ENCODE results near the gene ZDHHC3.

ZDHHC3 gene

GRCh38 chr3:44896440-44896839, 79.5 kb downstream of the ZDHHC3 start:
- no peaks in the 10 kb centered on the region for H3F3A ChIP-seq (ENCODE audit: control insufficient read depth, insufficient read depth)
- H3K4me1 ChIP-seq (ENCODE audit: control insufficient read depth, low read length), result peaks cover 4% of the 10 kb centered on the region; the same call in 1 of the 2 replicates
- H3K4me3 ChIP-seq (ENCODE audit: low read length), result no peak overlapping the region
- no peaks in the 10 kb centered on the region for H3K36me3 ChIP-seq (ENCODE audit: control insufficient read depth, low read length)
- no peak overlapping the region for H3K27ac ChIP-seq (ENCODE audit: low read depth, low read length)
- no peaks in the 10 kb centered on the region for H4K20me1 ChIP-seq (ENCODE audit: control insufficient read depth, insufficient read depth, low read depth, low read length)
- no peaks in the 10 kb centered on the region for H3K27me3 ChIP-seq (ENCODE audit: control insufficient read depth, low read length)
- H3K9me3 ChIP-seq (ENCODE audit: control insufficient read depth, insufficient read depth, low read length), result no peaks in the 10 kb centered on the region
- no peak overlapping the region for H3K4me2 ChIP-seq (ENCODE audit: low read length)
- no peaks in the 10 kb centered on the region for H3K9me2 ChIP-seq (replicated peaks; ENCODE audit: control insufficient read depth, low read length)
- TF ChIP-seq CTCF (IDR thresholded peaks at IDR 0.05; ENCODE audit: low read depth, low read length, poor library complexity, severe bottlenecking), result no peak
- no peak for TF ChIP-seq EZH2phosphoT487 (IDR thresholded peaks at IDR 0.05; ENCODE audit: borderline replicate concordance, low read length)
- no peaks in the 10 kb centered on the region for H3K79me2 ChIP-seq (ENCODE audit: control insufficient read depth, low read length)

GRCh38 chr3:44894485-44894884, 81.5 kb downstream of the ZDHHC3 start:
- no peaks in the 10 kb centered on the region for H3F3A ChIP-seq (ENCODE audit: control insufficient read depth, insufficient read depth)
- no peak overlapping the region for H3K4me3 ChIP-seq (ENCODE audit: low read length)
- no peaks in the 10 kb centered on the region for H3K36me3 ChIP-seq (ENCODE audit: control insufficient read depth, low read length)
- H3K9me2 ChIP-seq (replicated peaks; ENCODE audit: control insufficient read depth, low read length), result no peaks in the 10 kb centered on the region
- no peaks in the 10 kb centered on the region for H4K20me1 ChIP-seq (ENCODE audit: control insufficient read depth, insufficient read depth, low read depth, low read length)
- TF ChIP-seq EZH2phosphoT487 (IDR thresholded peaks at IDR 0.05; ENCODE audit: borderline replicate concordance, low read length) (no peak), CTCF (IDR thresholded peaks at IDR 0.05; ENCODE audit: low read depth, low read length, poor library complexity, severe bottlenecking) (no peak)
- H3K4me2 ChIP-seq (ENCODE audit: low read length), result no peak overlapping the region
- H3K9me3 ChIP-seq (ENCODE audit: control insufficient read depth, insufficient read depth, low read length), result no peaks in the 10 kb centered on the region
- H3K27ac ChIP-seq (ENCODE audit: low read depth, low read length), result no peak overlapping the region
- H3K27me3 ChIP-seq (ENCODE audit: control insufficient read depth, low read length), result no peaks in the 10 kb centered on the region
- H3K4me1 ChIP-seq (ENCODE audit: control insufficient read depth, low read length), result peaks cover 4% of the 10 kb centered on the region; the same call in 1 of the 2 replicates
- H3K79me2 ChIP-seq (ENCODE audit: control insufficient read depth, low read length), result no peaks in the 10 kb centered on the region

GRCh38 chr3:44893097-44893496, 82.9 kb downstream of the ZDHHC3 start:
- Histone ChIP-seq H3K4me1 (ENCODE audit: control insufficient read depth, low read length) (peaks cover 4% of the 10 kb centered on the region; the same call in 1 of the 2 replicates), H3K4me3 (ENCODE audit: low read length) (no peak overlapping the region), H3K9me2 (replicated peaks; ENCODE audit: control insufficient read depth, low read length) (no peaks in the 10 kb centered on the region), H3K9me3 (ENCODE audit: control insufficient read depth, insufficient read depth, low read length) (no peaks in the 10 kb centered on the region), H3F3A (ENCODE audit: control insufficient read depth, insufficient read depth) (no peaks in the 10 kb centered on the region), H3K27ac (ENCODE audit: low read depth, low read length) (no peak overlapping the region), H3K79me2 (ENCODE audit: control insufficient read depth, low read length) (no peaks in the 10 kb centered on the region), H4K20me1 (ENCODE audit: control insufficient read depth, insufficient read depth, low read depth, low read length) (no peaks in the 10 kb centered on the region), H3K4me2 (ENCODE audit: low read length) (no peak overlapping the region), H3K36me3 (ENCODE audit: control insufficient read depth, low read length) (no peaks in the 10 kb centered on the region), H3K27me3 (ENCODE audit: control insufficient read depth, low read length) (no peaks in the 10 kb centered on the region)
- no peak for TF ChIP-seq CTCF (IDR thresholded peaks at IDR 0.05; ENCODE audit: low read depth, low read length, poor library complexity, severe bottlenecking)
- TF ChIP-seq EZH2phosphoT487 (IDR thresholded peaks at IDR 0.05; ENCODE audit: borderline replicate concordance, low read length), result no peak

Data from DOHH2 (cell line).